Measurements from ENCODE around the gene AKNA. TPM values are rescaled to one million over a fixed set of nuclear protein-coding genes. Genes with fewer than 3 reads are reported as not detected.
A peak's percentile ranks its signal among the peaks of the same experiment; 100 is the strongest.

Gene AKNA
- total RNA-seq, 1 donor, result 11.2 TPM

GRCh38 chr9:114288193-114289091 is 99.3 kb downstream of the AKNA start:
- TF ChIP-seq CTCF (IDR thresholded peaks at IDR 0.05; ENCODE audit: insufficient read depth, low read depth, low read length), result no peak
- H3K4me3 ChIP-seq (ENCODE audit: low read depth, low read length), result no peak overlapping the region
- peak; percentile 57 for DNase-seq (ENCODE audit: low read depth)

DNA sequence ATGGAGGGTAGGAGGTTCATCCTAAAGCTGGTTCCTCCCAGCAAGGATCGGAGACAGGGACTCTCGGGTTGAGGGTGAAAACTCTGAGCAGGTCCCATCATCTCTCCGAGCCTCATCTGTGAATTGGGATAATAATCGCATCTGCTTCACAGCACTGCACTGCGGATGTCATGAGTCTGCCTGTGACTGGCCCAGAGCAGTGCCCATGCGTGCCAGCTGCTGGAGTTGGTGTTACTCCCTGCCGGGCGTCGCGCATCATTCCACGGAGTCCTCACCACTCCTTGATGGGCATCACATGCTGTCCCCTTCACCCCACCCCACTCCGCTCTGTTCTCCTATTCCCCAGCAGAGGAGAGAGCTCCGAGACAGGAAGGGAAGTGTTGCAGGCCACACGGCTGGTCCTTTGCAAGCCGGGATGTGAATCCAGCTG is 100.0 kb downstream of the AKNA start:
- DNase-seq (ENCODE audit: low read depth), result no peak
- no peak overlapping the region for H3K4me3 ChIP-seq (ENCODE audit: low read depth, low read length)
- no peak for TF ChIP-seq CTCF (IDR thresholded peaks at IDR 0.05; ENCODE audit: insufficient read depth, low read depth, low read length)

DNA sequence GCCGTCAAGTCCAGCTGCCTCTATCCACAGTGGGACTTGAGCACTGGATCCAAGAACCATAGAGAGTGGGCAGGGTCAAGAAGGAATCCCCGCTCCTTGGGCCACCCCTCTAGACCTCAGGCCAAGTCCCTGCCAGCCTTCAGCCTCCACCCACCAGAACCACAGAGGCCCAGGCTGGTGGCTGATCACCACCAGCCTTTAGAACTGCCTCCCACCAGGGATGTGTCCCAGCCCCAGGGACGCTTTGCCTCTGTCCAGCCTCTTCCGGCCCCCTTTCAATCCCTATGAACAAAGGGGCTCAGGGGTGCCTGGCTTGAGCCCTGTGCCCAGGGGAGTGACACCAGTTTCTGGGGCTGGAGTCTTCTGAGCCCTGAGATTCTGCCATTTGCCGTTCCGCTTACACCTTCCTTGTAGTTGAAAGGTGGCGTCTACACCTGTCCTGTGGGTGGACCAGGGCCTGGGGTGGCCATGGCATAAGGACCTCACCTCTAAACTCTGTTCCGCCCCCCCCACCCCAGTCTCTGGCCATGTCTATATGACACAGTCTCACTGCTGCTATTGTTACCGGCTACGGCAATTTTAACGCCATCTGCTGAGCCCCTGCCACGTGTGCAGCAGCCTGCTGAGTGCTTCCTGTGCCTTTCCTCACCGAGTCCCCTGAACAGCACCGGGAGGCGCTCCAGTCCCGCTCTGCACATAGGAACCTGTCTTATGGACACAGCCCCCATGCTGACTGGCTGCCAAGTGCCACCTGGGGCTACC is 100.6 kb downstream of the AKNA start:
- H3K4me3 ChIP-seq (ENCODE audit: low read depth, low read length), result no peak overlapping the region
- TF ChIP-seq CTCF (IDR thresholded peaks at IDR 0.05; ENCODE audit: insufficient read depth, low read depth, low read length), result no peak
- DNase-seq (ENCODE audit: low read depth), result no peak

- DNase-seq (ENCODE audit: low read depth), result no peak
- H3K4me3 ChIP-seq (ENCODE audit: low read depth, low read length), result no peak overlapping the region
- no peak for TF ChIP-seq CTCF (IDR thresholded peaks at IDR 0.05; ENCODE audit: insufficient read depth, low read depth, low read length)
These were observed 101.6 kb downstream of the AKNA start for GRCh38 chr9:114286146-114286679.

DNA sequence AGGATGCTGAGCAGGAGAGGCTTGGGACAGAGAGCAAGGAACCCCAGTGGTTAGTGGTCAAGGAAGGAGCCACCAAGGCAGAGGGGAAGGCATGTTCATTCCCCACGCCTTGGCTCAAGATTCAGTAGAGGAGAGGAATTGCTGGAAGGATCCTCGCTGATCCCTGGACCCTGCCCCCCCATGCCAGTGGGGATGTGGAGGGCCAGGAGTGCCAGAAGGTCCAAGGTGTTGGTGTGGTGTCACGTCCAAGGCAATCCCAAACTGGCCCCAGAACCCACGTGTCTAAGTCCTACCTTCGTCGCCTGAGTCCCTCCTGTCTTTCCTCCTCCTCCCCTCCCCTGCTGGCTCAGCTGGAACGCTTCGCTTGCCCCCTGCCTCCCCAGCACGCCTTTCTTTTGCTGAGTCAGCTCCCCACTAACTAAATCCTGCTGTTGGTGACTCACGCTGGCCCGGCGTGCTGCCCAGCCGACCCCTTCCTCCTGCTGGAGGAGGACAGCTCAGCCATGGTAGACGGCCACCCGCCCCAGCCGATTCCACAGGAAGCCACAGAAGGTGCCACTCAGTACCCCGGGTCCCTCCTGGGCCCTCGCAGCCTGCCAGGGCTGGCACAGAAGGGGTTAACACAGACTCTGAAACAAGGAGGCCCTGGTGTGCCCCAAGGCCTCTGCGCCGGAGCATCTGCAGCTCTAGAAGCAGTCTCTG is 102.5 kb downstream of the AKNA start:
- DNase-seq (ENCODE audit: low read depth), result peak; percentile 94
- peak; percentile 28 for TF ChIP-seq CTCF (IDR thresholded peaks at IDR 0.05; ENCODE audit: insufficient read depth, low read depth, low read length)
- H3K4me3 ChIP-seq (ENCODE audit: low read depth, low read length), result no peak overlapping the region

- no peak for DNase-seq (ENCODE audit: low read depth)
- H3K4me3 ChIP-seq (ENCODE audit: low read depth, low read length), result no peak overlapping the region
- no peak for TF ChIP-seq CTCF (IDR thresholded peaks at IDR 0.05; ENCODE audit: insufficient read depth, low read depth, low read length)
These were observed 103.3 kb downstream of the AKNA start for GRCh38 chr9:114284316-114285060.

Measured in fibroblast of villous mesenchyme (primary cell).